NCI-H82 (cell line): Measurements from ENCODE around the gene IL12RB2.
"Not testable (repeated sequence)": the region's sequence is repeated elsewhere in the genome, so short reads cannot be mapped to it uniquely, and the experiment has no call there.

ENCODE experiments used
- DNase-seq: peaks from one replicate; lab custom pipeline; 2025; lab: John Stamatoyannopoulos, UW

The IL12RB2 gene

DNA sequence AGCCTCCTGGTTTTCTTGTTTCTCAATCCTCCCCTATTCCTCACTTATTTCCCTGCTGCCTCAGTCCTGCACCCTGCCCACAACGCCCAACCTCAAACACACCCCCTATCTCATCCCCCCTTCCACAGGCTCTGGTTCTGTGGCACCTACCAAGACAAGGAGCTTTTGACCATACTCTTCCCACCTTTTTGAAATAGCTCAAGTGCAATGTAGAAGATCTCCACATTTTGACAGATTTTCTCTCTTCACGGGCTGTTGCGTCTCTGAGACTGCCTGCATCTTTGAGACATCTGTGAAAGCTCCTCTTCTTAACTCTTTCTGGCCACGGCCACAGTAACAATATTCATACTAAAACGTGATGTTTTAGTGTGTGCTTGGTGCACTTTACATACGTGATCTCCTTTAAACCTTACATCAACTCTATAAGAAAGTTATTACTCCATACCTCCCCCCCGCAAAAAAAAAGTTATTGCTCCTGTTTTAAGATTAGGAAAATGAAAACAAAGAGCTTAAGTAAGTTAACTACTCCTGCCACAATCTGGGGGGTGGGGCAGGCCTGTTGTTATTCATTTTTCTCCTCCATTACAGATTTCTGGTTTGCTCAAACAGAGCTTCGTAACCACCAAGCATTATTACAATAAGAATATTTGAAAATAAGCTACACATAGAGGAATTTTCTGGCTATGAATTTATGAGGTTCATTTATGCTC, 124.4 kb downstream of the IL12RB2 start:
- DNase-seq = peak; percentile 68

DNA sequence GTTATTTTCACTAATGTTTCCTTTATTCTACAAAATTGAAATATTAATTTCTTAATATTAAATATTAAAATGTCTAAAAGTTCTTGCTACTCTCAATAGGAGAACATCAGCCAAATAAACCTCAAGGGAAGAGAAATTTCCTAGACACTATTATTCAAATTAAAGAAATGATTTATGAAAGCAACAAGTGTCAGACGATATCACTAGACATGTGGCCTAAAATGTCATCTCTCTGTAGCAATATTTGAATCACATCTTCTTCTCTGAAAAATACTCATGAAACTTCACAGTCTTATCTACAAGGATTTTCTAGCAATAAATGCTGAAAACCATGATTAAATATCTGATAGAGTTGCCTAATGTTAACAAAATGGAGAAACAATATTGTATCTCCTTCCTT, 125.1 kb downstream of the IL12RB2 start:
- no peak for DNase-seq

DNA sequence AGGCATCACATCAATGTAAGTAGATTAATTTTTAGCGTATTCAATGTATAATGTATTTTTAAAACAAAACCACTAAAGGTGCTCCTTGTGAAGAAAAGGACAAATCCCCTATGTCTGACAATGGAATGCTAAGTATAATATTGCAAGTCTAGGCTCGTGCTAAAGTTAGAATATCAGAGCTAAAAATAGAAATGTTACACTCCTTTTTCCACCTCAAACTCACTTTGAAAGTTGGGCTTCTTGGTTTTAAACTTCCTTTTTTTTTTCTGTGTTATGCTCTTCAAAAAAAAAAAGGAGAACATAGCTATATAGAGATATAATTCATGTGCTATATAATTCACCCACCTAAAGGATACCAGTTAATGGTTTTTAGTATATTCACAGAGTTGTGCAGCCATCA, 126.2 kb downstream of the IL12RB2 start:
- no peak for DNase-seq

DNA sequence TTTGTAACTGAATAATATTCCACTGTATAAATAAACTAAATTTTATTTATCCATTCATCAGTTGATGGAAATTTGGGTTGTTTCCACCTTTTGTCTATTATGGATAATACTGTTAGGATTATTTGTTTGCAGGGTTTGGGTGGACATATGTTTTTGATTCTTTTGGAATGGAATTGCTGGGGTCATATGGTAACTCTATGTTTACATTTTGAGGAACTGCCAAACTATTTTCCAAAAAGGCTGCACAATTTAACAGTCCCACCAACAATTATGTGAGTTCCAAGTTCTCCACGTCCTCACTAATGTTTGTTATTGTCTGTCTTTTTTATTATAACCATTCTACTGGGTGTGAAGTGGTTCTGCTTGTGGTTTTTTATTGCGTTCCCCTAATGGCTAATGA, 126.8 kb downstream of the IL12RB2 start:
- no peak for DNase-seq

DNA sequence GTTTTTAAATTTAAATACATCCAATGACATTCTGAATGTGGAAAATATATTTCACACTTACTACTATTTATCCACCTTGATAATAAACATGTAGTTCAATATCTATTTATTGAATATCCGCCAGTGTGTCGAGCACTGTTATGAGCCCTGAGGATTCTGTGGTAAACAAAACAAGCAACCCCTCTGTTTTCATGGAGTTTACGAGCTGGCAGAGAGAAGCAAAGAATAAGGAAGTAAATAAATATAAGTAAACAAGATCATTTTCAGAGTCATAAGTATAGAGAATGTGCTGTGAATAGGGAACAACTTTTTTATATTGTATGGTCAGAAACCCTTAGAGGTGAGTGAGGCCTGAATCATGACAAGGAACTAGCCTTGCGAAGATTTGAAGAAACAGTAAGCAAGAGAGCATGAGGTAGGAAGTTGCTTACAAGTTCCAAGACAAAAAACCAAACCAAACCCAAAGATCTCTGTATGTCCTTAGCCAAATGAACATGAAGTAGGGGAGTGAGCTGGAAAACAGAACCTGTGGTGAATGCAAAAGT, 128.9 kb downstream of the IL12RB2 start:
- no peak for DNase-seq

DNA sequence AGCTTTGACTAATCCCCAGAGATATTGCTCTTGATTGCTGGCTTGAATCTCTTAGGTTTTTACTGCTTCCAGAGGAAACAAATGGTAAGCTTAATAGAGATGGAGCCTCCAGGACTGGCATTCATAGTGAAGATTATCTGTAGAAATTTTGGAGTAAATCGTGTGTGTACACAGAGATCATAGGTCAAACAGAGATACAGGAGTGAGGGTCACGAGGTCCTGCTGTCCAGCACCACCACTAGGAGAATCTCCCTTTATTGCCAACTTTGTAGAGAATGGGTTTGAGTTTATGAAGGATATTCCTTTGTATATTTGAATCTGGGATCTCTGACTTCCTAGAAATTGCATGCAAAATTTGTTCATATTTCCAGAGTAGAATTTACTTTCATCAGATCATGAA, 130.3 kb downstream of the IL12RB2 start:
- no peak for DNase-seq

DNA sequence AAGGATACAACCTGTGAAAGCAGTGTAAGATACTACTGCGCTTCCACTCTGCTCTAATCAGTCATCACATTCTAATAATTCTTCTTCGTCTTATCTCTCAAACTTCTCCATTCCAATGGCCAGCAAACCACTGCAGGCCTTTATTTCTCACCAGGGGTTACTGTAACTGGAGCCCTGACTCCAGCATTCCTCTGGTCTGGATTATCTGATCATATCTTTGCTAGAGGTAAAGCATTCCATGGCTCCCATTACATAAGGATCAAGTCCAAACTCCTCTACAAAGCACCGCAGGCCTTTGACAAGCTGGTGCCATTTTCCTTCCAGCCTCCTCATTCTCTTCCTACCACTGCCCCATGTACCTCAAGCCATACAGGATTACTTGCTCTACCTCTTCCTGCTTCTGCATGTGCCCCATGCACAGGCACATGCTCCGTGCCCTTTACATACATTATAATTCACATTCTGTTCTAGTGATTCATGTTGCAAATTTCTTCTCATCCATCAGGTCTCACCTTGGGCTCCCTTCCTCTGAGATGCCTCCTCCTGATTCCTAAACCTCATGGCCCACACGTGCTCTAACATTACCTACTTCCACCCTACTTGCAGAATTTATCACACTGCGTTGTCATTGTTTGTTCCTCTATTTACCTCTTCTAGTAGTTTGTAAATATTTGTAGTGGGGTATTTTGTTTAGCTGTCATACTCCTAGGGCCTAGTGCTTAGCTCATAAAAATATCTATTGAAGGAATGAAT, 131.8 kb downstream of the IL12RB2 start:
- no peak for DNase-seq

DNA sequence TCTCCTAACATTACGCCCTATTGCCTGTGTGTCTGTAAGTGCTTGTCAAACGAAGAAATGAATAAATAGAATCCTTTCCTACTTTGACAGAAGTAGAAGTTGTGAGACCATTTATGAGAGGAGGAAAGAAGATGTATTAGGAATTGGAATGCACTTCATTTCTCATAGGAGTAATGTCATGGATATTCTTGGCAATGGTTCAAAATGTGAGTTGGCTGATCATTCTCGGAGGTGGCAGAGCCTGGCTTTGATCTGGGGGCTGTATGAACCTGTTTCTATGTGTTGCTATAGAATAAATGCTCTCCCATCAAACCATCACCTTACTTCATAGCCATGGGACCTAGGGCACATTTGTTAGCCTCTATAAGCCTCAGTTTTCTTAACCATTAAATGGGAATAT, 132.7 kb downstream of the IL12RB2 start:
- DNase-seq = no peak

DNA sequence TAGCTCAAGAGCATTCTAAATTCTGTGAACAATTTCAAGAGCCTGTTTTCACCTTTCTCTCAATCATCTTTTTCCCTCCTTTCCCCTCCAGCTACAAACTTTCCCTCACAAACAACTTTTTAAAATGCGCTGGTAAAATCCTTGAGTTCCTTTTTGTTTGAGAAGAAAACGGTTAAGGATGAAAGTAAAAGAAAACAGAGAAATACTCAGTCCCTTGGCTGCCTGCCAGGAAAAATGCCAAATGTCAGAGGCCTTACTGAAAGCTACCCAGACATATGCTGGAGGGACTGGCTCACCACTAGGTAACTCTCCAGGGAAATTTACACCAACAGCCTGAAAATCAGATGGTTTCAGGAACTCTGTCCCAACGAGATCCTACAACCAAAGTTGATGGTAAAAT, 133.5 kb downstream of the IL12RB2 start:
- DNase-seq = peak; percentile 35

DNA sequence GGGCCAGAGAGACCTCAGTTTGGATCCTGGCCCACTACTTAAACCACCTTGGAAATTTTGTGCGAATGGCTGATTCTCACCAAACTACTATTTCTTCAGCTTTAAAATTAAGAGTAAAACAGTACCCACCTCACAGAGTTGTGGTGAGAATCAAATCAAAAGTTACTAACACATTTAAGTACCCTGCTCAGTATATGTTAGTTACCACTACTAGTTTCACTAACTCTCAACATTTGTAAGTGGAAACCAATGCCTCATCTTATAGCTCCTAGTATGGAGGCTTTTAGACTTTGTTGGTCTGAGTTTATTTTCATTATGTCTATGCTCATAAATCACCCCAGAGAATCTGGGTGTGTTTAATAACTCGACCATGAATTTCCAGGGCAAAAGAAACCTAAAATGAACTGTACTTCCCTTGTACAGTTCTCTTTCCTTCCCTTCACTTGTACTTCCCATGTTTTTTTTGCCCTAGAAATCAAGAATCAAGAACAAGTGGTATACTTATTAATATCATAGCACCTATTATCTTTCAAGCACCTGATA, 134.1 kb downstream of the IL12RB2 start:
- DNase-seq = no peak

DNA sequence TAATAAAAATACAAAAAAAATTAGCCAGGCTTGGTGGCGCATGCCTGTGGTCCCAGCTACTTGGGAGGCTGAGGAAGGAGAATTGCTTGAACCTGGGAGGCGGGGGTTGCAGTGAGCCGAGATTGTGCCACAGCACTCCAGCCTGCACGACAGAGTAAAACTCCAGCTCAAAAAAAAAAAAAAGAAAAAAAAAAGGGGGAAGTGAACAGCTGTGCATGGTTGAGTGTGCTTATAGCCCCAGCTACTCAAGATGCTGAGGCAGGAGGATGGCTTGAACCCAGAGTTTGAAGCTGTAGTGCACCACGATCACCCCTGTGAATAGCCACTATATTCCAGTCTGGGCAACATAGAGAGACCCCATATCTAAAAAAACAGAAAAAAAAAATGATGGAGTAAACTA, 138.3 kb downstream of the IL12RB2 start:
- not testable (repeated sequence) for DNase-seq
